Neural crest cell (in vitro differentiated cells): Measurements from ENCODE around the gene TWIST1. TPM values are rescaled to one million over a fixed set of nuclear protein-coding genes. Genes with fewer than 3 reads are reported as not detected.
A peak's percentile ranks its signal among the peaks of the same experiment; 100 is the strongest.

Source experiments
- DNase-seq: peaks from one replicate; pipeline ENCODE4 v3.0.0; 2021; ENCODE audit warnings: low read depth, mixed read lengths, low spot score
- H3K27ac Mint-ChIP-seq: one replicate; pipeline ENCODE4 v1.8.0; 2021; ENCODE audit warnings: mild to moderate bottlenecking, mixed read lengths; ENCODE audit not compliant: unreplicated experiment
- H3K27me3 Mint-ChIP-seq: 2 replicates; pipeline ENCODE4 v1.8.0; 2021; ENCODE audit warnings: low read depth, mild to moderate bottlenecking, mixed read lengths
- H3K36me3 Mint-ChIP-seq: 2 replicates; pipeline ENCODE4 v1.8.0; 2021; ENCODE audit warnings: low read depth, mild to moderate bottlenecking, mixed read lengths
- H3K4me1 Mint-ChIP-seq: 2 replicates; pipeline ENCODE4 v1.8.0; 2021; ENCODE audit warnings: mixed read lengths
- H3K4me3 Mint-ChIP-seq: one replicate; pipeline ENCODE4 v1.8.0; 2021; ENCODE audit warnings: mild to moderate bottlenecking, mixed read lengths
- H3K9me3 Mint-ChIP-seq: 2 replicates; pipeline ENCODE4 v1.8.0; 2021; ENCODE audit warnings: mixed read lengths
- long read RNA-seq: library from polyadenylated mRNA; unstranded; transcript quantifications from one replicate; pipeline ENCODE4 v2.0.0, GENCODE V29; 2020
- total RNA-seq: library from RNA; stranded (reverse); gene quantifications from 2 replicates; pipeline ENCODE4 v1.2.1, GENCODE V29; 2021
- TF ChIP-seq, protein P1 (sequence below): fragments of 200-600 bp; sonication (generic); conservative IDR thresholded peaks from 2 replicates; pipeline ENCODE4 v1.5.0; 2021; ENCODE audit warnings: antibody characterized with exemption, mild to moderate bottlenecking

Gene TWIST1
- total RNA-seq: 6.7 and 8.1 TPM in 2 replicates
- long read RNA-seq, partial matches to known transcripts: 0 of 1 reads
- long read RNA-seq, other reads (novel, unspliced or antisense): 1 of 1 reads

GRCh38 chr7:19117091-19117869 lies at the start of gene TWIST1:
TWIST1 (minus strand) TSS chr7:19117636; CDS start chr7:19117321, 315 bp downstream.
- no peaks in the 10 kb centered on the region for H3K36me3 Mint-ChIP-seq

GRCh38 chr7:19161671-19162070 lies 44.2 kb upstream of the TWIST1 start:
- TF ChIP-seq, protein P1, sequence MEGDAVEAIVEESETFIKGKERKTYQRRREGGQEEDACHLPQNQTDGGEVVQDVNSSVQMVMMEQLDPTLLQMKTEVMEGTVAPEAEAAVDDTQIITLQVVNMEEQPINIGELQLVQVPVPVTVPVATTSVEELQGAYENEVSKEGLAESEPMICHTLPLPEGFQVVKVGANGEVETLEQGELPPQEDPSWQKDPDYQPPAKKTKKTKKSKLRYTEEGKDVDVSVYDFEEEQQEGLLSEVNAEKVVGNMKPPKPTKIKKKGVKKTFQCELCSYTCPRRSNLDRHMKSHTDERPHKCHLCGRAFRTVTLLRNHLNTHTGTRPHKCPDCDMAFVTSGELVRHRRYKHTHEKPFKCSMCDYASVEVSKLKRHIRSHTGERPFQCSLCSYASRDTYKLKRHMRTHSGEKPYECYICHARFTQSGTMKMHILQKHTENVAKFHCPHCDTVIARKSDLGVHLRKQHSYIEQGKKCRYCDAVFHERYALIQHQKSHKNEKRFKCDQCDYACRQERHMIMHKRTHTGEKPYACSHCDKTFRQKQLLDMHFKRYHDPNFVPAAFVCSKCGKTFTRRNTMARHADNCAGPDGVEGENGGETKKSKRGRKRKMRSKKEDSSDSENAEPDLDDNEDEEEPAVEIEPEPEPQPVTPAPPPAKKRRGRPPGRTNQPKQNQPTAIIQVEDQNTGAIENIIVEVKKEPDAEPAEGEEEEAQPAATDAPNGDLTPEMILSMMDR: no peak
- Mint-ChIP-seq H3K4me3 (no peak overlapping the region), H3K27me3 (peaks cover 38% of the 10 kb centered on the region), H3K9me3 (peaks cover 2% of the 10 kb centered on the region), H3K36me3 (no peaks in the 10 kb centered on the region), H3K4me1 (no peaks in the 10 kb centered on the region), H3K27ac (no peak overlapping the region)
- no peak for DNase-seq

More at GRCh38 chr7:19117091-19117869, at the start of gene TWIST1:
- H3K4me1 Mint-ChIP-seq: peaks cover 17% of the 10 kb centered on the region
- H3K27ac Mint-ChIP-seq: peak within 1 kb of the TSS; percentile 40
- TF ChIP-seq, protein P1: no peak
- peaks cover 93% of the 10 kb centered on the region for H3K27me3 Mint-ChIP-seq
- no peaks in the 10 kb centered on the region for H3K9me3 Mint-ChIP-seq
- DNase-seq: peak; percentile 46
- peak within 1 kb of the TSS; percentile 87 for H3K4me3 Mint-ChIP-seq

DNA sequence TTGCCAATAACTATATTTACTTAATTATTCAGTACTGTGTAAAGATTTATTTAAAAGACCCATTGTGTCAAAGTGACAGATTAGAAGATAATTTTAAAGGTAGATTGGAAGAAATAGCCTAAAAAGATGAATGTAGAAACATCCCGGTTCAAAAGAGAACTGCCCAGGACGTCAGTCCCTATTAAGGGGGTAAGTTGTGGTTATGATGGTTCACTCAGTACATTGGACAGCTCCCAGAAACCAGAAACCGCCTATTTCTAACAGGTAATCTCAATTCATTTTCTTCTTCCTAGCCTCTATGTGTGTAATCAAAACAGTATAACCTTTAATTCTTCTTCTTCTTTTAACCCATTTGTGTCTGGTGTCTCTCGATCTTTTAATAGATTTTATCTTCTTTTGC lies 29.3 kb upstream of the TWIST1 start:
- TF ChIP-seq, protein P1: no peak
- no peak for DNase-seq
- no peak overlapping the region for H3K4me3 Mint-ChIP-seq
- peaks cover 92% of the 10 kb centered on the region for H3K27me3 Mint-ChIP-seq
- H3K36me3 Mint-ChIP-seq: no peaks in the 10 kb centered on the region
- H3K27ac Mint-ChIP-seq: no peak overlapping the region
- H3K9me3 Mint-ChIP-seq: no peaks in the 10 kb centered on the region
- H3K4me1 Mint-ChIP-seq: peaks cover 24% of the 10 kb centered on the region

GRCh38 chr7:19145434-19146115 lies 28.1 kb upstream of the TWIST1 start:
- peak overlapping the region; percentile 77 for H3K4me3 Mint-ChIP-seq
- H3K36me3 Mint-ChIP-seq: no peaks in the 10 kb centered on the region
- H3K9me3 Mint-ChIP-seq: no peaks in the 10 kb centered on the region
- peaks cover 91% of the 10 kb centered on the region for H3K27me3 Mint-ChIP-seq
- TF ChIP-seq, protein P1: no peak
- H3K27ac Mint-ChIP-seq: no peak overlapping the region
- H3K4me1 Mint-ChIP-seq: peaks cover 24% of the 10 kb centered on the region
- DNase-seq: peak; percentile 1

DNA sequence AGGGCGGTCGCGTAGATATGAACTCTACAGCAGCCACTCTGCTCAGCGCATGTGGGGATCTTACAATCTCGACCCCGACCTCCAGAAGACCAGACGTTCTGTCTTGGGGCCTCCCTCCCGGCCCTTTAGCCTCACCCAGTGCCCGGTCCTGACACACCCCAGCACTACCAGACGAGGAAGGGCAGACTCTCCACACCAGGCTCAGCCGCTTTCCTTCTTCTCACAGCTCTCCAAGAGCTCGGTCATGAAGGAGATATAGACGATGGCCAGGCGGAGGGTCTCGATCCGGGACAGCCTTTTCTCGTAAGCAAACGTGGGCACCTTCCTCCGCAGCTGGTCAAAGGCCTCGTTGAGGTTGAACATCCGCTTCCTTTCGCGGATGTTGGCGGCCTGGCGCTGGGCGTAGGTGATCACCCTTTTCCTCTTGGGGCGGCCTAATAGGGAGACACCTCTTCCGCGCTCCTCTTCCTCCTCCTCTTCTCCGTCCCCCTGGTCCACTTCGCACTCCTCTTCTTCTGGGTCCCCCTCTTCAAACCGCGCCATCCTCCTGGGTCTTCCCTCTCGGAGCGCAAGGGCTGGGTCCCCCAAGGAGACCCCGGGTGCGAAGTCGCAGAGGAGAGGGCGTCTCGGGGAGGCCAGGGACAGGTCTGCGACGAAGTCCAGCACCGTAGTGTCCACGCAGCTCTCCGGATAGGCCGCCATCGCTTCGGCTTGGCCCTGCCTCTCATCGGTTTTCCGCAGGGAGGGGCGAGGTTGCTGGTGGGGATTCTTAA lies 27.4 kb upstream of the TWIST1 start, which contains the start of gene FERD3L:
Gene FERD3L (minus strand): TSS at position 761 of the 773 bp plus-strand sequence. CDS start 59 bp downstream, at position 702.
- no peak within 1 kb of the TSS for H3K27ac Mint-ChIP-seq
- peaks cover 93% of the 10 kb centered on the region for H3K27me3 Mint-ChIP-seq
- no peak for DNase-seq
- peak within 1 kb of the TSS; percentile 77 for H3K4me3 Mint-ChIP-seq
- H3K9me3 Mint-ChIP-seq: no peaks in the 10 kb centered on the region
- H3K36me3 Mint-ChIP-seq: no peaks in the 10 kb centered on the region
- TF ChIP-seq, protein P1: no peak
- H3K4me1 Mint-ChIP-seq: peaks cover 24% of the 10 kb centered on the region
